GM18502 (cell line): Measurements from ENCODE around the gene WDR75.

Source experiments
- ATAC-seq: cut with Tn5 transposase; IDR thresholded peaks from one replicate; pipeline ENCODE4 v1.9.1; 2021; ENCODE audit warnings: mild to moderate bottlenecking; ENCODE audit not compliant: unreplicated experiment, poor library complexity

Gene WDR75

DNA sequence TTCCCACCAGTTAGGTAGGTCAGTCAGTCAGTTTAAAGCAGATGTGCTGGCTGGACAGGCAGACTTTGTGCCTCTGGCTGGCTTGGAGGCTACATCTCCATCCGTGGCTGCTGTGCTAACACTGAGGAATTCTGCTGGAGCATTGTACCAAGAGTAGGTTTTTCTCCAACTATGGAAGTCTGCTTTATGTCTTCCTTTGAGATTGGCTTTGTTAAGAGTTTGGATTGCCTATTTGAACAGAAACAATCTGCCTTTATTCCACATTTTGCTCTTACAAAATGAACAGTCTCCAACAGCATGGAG is 46.7 kb downstream of the WDR75 start:
- no peak for ATAC-seq

DNA sequence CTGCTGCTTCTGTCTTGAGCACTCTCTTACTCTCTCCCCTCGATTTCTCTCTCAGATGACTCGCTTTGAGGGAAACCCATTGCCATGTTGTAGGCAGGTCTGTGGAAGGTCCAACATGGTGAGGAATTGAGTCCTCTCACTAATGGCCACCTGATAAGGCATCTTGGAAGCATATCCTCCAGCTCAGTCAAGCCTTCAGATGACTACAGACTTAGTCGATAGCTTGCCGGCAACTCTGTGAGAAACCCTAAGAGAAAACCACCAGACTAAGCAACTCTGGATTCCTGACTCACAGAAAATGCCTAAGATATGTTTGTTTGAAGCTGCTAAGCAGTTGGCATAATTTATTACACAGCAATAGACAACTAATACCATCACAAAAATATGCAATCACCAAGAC is 51.2 kb downstream of the WDR75 start:
- no peak for ATAC-seq

DNA sequence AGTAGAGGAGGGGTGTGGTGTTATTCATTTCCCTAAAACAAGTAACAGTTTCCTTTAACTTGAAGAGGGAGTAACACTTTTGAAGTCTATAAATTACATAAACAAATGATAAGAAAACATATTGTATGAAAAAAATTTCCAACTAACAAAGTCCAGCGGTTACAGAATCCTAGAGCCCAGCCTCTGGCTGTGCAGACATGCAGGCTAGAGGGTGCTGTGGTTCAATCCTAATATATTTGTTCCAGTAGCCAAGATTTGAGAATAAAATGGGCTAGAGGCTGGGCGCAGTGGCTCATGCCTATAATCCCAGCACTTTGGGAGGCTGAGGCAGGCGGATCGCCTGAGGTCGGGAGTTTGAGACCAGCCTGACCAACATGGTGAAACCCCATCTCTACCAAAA is 56.9 kb downstream of the WDR75 start:
- ATAC-seq, result no peak

DNA sequence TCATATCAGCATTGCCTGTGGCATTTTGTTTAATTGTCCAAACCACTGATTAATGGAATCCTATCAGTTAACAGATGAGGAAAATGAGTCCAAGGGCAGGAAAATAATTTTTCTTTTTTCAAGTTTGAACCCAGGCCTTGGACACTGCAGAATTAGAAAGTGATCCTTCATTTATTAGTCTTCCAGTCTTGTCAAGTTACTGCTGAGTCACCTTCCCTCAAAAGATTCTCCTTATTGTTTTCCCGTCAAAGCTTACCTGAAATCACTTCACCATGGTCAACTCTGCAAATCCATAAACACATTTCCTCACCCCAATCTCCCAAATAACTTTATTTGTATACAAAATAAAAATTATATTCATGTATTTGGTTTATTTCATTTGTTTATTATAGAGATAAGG is 57.9 kb downstream of the WDR75 start:
- no peak for ATAC-seq

DNA sequence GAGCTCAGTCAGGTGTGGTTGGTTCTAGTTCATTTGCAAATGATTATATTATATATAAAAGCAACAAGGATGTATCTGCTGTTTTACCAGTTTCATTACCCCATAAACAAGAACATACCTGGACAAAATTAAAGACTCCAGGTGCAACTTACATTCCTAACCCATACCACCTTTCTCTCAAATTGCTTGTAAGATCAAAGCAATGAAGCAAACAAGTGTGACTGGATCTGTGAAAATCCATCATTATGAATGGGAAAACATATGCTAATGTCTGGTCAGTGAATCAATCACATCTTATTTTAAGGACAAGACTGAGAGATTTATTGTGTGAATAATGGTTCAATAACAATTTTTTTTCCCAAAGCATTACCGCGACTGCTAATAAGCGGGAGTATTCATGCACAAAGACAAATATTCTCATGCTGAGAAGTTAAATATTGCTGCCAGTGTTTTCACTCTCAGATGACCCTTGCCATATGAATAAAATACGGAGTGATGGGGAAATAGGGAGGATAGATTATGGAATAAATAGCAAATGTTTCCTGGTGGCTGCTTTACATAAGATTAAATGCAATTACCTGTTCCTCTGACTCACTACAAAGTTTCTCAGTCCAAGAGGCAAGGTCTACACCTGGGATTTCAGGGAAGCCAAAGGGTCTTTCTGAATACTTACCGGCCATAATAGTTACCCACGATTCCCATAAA is 59.3 kb downstream of the WDR75 start:
- ATAC-seq, result no peak

DNA sequence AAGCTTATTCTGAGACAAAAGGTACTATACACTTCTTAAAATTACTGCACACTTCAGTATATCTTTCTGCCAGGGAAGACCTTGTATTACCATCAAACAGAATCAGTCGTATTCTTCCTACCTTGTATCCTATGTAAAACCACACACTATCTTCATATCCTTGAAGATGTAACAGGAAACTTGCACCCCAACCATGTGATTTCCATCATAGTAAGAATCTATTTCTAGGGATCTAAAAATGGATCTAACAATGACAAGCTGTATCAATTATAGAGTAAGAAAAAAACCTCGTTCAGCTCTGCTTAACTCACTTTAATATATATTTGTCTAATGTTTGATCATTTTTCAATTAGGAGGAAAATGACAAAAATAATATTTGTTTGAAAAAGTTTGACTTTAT is 60.2 kb downstream of the WDR75 start:
- no peak for ATAC-seq

DNA sequence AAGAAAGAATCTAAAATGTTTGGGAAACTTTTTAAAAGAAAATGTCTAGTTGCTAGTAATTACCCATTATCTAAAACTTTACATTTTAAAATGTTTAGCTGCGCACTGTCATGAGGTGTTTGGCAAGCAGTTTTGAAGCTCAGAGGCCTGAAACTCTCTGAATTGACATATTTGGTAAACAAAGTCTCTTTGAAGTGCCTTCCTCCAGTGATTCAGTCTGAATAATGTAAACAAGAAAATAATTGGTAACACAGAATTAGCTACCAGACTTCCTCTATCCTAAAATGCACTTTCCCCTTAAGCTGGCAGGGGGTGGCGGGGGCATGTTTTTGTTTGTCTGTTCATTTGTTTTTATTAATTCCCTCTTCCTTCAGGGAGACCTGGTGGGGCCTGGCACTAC is 61.4 kb downstream of the WDR75 start:
- no peak for ATAC-seq

DNA sequence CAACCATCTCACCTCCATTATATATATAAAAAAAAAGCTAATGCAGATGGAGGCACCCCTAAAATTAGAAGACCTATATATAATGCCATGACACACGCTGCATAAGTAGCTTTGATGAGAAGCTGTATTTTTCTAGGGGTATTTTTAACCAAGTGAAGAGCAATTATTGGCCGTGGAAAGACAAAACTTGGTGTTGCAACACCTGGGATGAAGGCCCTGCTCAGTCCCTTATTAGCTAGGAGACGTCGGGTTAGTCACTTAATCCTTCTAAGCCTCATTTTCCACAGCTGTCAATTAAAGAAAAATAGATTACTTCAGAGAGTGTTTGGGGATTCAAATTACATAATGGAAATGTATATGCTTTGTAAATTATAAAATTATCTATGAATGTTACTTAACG is 63.0 kb downstream of the WDR75 start:
- no peak for ATAC-seq

DNA sequence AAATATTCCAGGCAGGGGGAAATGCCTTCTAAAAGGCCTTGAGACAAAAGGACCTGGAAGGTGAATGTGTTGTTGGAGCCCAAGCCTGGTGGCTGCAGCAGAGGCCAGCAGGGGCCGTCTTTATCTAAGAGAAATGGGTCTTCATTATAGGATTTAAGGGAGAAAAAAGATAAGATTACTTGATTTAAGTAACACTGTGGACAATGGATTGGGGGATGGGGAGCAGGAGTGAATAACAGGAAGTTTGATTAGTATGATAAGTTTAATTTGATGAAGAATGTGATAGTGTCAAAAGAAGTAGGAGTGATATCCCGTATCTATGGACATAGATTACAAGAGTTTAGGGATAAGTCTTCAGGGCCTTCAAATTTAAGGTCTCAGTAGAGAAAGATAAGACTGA is 64.2 kb downstream of the WDR75 start:
- ATAC-seq, result no peak

DNA sequence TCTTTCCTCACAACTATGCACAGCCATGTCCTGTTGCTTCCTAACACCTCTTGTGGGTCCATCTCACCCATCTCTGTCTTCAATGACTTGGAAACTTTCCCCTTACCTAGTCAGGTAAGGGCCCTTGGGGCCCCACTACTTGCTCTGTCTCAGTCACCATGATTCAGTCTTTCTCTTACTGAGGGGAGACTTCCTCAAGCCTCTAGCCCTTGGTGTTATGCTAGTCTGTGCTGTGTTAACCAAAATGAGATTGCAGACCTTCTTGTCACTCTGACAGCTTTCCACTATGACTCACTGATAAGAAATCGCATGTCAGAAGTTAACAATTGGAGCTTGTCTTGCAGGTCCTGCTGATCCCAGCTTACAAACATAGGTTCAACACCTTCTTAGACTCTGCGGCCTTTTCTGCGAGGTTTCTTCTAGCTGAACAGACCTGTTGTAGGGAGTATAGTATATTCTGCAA is 65.3 kb downstream of the WDR75 start:
- no peak for ATAC-seq

DNA sequence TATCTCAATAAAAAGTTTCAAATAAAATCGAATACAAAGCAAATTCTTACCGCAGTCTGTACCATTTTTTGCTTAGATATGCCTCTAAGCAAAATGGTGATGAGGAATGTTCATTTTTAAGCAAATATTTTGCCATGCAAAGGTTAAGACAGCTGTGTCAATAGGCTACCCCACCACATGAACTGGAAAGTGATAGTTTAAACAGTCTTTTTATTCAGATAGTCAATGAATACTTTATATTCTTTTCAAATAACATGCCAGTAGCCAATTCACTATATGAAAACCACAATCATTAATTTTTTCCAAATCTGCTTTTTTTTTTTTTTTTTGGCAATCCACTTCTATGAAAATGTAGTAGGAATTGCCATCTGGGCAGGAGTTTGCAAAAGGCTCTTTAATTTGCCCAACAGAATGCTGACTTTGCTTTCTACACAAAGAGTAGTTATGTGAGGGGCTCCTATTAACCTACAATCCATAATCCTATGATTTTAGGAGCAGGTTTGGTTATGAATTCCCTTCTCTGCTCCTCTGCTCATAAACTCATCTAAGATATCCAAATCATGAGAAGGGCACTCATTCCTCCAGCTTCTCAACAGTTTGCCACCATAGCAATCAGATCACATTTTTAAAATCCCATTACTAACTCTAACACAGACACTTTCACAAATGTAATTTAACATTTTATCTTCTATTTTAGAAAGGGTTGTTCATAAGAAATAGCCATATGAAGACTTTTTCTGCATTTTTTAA is 70.1 kb downstream of the WDR75 start:
- ATAC-seq, result no peak

DNA sequence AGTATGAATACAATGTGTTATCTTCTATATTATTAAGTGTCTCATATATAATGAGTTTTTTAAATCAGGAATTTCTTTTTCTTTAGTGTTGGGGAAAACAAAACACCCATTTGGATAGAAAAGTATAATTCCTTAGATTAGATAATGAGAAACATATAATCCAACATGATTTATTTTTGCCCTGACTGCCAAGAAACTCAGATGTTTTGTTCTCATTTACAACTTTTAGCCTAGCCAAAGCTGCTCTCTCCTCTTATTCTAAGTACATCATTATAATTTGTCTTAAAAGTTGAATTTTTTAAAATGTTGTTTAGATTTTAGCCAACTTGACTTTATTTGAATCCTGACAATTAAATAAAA is 70.7 kb downstream of the WDR75 start:
- ATAC-seq, result no peak

DNA sequence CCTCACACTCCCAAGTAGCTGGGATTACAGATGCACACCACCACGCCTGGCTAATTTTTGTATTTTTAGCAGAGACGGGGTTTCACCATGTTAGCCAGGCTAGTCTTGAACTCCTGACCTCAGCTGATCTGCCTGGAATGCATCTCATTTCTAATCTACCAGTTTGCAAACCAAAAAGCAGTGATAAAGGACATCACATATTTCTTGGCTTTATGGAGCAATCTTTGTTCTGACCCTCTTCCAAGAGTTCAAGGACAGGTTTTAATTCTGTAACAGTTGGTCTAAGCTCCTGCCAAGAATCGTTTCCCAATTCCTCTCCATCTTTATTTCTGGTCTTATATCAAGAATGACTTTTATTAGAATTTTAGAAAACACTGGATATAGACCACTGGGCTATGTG is 71.6 kb downstream of the WDR75 start:
- ATAC-seq, result no peak

DNA sequence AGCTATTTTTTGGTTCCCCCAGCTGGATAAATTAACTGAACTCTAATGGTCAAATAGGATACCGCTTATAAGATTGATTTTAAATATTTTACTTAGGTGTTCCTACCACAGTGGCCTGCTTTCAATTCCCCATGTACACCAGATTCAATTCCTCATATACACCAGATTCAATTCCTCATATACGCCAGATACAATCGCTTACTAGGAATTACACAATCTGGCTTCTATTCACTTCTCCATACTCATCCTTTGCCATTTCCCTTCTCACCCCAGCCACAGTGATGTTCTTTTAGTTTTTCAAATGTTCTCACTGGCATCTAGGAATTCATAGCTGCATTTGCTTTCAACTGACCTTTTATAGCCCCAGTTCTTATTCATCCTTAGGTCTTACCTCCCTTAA is 72.8 kb downstream of the WDR75 start:
- ATAC-seq, result no peak

DNA sequence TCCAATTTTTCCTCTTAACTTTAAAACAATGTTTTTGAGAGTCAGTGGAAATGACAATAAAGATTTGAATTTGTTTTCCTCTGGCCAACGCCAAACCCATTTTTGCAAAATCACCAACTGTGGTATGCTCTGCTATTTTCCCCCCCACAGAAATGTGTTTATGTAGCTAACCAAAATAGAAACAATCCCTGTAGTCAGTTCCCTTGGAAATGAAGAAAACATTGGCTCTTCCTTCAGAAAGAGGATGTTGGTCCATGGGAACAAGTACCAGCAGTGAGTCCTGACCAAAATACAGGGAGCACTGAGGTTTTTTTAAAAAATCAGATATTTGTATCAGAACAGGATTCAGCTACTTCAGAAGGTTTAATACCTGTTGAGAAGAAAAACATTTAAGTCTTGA is 74.0 kb downstream of the WDR75 start:
- ATAC-seq, result no peak

DNA sequence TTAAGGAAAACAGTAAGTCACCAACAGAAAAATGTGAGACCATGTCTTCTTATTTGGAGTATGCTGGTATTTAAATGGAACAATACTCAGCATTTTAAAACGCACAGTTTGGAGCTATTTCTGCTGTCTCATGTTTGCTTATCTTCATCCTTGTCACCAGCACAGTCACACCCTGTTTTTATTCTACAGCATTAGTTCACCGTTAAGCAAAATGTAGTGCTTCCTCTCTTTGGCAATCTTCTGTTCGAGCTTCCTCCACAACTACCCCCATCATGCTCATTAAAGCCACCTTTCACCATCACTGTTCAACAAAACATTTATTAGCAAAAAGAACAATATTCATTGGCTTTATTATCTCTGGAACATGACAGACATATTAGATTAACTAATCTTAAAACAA is 75.3 kb downstream of the WDR75 start:
- no peak for ATAC-seq

DNA sequence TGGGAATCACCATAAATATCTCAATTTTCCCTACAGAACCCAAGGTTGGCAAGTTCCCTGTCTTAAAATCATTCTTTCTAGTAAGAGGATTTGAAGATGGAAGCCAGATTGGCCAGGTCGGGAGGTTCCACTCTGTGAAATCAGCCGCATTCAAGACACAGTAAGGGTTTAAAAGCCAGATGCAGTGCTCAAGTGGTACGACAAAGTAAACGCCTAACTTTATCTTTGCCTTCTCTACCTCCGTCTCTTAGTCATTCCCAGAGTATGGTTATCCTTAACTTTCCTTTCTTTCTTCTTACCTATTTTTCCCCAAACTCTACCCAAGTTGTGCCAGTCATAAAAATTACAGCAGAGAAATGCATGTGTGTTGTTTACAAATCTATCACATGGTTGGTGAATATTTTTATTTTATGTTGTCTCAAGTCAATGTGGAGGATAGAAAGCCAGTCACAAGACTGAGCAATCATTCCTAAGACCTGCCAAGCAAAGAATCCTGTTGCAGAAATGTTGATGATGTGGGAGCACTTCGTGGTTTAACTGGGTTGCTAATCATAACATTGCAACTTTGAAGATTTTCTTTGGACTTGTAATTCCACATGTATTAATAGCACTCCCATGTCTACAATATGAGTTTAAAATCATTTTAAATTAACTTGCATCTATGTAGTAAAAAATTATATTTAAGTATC is 76.7 kb downstream of the WDR75 start:
- no peak for ATAC-seq

DNA sequence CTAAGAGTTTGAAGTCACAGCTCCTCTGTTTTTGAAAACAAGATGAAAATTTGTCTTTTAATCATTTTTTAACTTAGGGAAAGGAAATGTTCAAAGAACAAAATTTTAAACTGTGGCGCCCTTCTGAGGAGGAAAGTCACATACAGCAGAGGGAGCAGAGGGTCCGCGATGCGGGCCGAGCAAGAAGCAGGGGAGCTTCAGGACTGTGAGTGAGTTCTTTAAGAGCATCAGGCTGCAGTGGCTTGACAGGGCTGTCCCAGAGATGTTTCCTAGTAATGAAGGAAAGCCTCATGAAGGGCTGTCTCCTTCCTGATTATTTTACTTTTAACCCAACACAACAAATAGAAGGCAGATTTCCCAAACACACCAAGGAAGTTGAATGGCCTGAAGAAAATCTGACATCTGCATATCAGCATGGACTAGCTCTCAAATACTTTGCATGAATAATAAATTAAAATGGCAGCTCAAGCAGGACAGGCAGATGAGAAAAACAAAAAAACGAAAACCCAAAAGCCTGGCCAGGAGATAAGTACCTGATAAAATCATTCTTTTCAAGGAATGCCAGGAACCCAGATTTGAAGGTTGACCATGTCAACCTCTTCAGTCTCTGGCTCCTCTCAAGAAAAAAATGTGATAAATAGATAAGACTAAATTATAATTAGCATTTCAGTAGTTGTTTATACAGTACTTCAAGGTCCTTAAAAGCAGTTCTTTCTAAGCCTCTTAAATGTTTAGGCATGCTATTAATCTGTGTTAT is 78.5 kb downstream of the WDR75 start:
- ATAC-seq, result no peak

DNA sequence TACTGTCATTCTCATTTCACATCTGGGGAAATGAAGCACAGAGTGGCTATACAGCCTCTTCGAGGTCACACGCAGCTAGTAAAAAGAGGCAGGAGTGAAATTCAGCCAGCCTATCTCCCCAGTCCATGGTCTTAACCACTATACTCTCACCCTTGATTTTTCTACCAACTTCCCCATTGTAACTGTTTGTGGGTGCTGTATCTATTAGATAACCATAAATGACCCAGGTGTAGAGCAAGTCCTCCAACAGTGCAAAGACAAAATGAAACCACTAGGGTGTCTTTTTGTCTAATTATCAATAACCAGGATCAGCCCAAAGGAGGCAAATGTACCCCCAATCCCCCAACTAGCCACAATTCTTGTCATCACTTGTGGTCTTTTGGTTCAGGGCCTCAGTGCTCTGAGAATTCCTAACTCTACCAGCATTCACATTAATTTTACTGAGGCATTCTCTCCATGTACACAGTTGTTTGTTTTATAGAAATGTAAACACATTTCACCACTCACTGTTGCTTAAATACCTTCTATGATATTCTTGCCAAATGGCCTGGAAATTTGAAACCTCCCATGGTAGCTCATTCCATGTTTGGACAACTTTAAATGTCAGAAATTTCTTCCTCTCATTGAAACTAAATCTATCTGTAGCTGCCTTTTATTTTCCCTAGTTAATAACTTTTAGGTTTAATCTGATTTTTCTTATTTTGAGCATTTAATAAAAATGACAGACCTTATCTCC is 80.6 kb downstream of the WDR75 start:
- ATAC-seq, result peak; percentile 70

DNA sequence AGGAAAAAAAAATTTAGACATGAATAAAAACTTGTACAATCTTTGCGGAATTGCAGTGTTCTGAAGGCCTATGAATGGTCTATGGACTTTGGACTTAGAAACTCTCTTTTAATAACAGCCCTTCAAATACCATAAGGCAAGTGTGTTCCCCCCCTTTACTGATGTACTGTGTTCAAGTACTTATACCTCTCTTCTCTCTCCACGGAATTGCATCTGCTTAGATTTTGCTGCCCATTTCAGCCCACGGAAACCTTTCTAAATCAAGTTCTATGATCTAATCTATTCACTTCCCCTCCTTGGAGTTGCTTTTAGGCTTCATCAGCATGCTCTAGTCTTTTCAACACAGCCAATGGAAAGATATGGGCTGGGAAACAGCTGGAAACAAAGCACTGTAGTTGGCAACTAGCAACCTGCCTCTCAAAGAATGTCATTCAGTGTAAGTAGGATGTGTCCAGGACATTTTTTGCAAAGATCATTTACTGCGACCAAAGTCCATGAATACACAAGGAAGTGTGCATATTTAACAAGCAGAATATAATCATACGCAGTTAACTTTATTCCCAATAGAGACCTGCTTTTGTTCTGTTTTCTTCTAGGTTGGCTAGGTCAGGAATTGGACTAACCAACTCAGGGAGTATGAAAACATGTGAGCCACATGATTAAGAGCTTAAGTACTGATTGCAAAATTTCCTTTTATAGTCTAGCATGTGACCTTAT is 81.3 kb downstream of the WDR75 start:
- ATAC-seq, result no peak
